ENCODE measurements around the gene INSIG2.

Gene INSIG2

DNA sequence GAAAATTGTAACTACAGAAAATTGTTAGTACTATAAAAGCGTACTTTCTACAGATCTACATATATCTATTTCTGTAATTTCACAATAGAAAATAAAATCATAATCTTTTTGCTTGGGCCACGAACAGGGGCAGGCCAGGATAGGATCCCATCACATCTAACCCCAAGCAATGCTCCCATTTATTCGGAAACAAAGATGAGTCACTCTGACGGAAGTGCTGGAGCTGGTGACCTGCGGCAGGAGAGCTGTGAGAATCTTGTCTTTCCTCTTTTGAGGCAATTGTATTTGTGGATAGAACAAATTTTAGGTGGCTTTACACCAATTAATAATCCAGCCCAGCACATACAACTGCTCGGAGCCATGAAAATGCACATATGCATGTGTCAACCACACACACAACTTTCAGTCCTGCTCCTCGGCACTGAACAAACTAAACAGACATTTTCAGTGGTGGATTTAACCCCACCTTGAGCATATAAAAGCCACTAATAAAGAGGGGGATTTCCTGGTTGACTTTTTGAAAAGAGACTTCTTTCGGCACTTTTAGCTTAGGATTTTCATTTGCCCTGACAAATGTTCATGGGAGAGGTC, 22.3 kb upstream of the INSIG2 start:
- Histone ChIP-seq H3K4me3 (ENCODE audit: low read depth in 1 of 2, low read length in 1 of 2) (no peak overlapping the region), H3K27me3 (peaks cover 14% of the 10 kb centered on the region), H3K9me3 (no peaks in the 10 kb centered on the region), H3K4me1 (ENCODE audit: control insufficient read depth in 1 of 2, insufficient read depth in 1 of 2, low read depth in 1 of 2, low read length in 1 of 2) (peaks cover 8 to 9% of the 10 kb centered on the region in 2 experiments), H3K27ac (no peak overlapping the region), H3K36me3 (no peaks in the 10 kb centered on the region)
- TF ChIP-seq CTCF (IDR thresholded peaks at IDR 0.05), result no peak

GRCh38 chr2:118077636-118078247, 10.5 kb upstream of the INSIG2 start:
- peaks cover 68% of the 10 kb centered on the region for H3K27me3 ChIP-seq
- no peaks in the 10 kb centered on the region for H3K4me1 ChIP-seq (ENCODE audit: control insufficient read depth in 1 of 2, insufficient read depth in 1 of 2, low read depth in 1 of 2, low read length in 1 of 2)
- no peak overlapping the region for H3K27ac ChIP-seq
- TF ChIP-seq CTCF (IDR thresholded peaks at IDR 0.05), result no peak
- H3K36me3 ChIP-seq, result no peaks in the 10 kb centered on the region
- H3K4me3 ChIP-seq (ENCODE audit: low read depth in 1 of 2, low read length in 1 of 2), result no peak overlapping the region
- H3K9me3 ChIP-seq, result no peaks in the 10 kb centered on the region

- Histone ChIP-seq H3K9me3 (no peaks in the 10 kb centered on the region), H3K4me3 (ENCODE audit: low read depth in 1 of 2, low read length in 1 of 2) (no peak overlapping the region), H3K27me3 (peaks cover 72% of the 10 kb centered on the region), H3K36me3 (no peaks in the 10 kb centered on the region), H3K4me1 (ENCODE audit: control insufficient read depth in 1 of 2, insufficient read depth in 1 of 2, low read depth in 1 of 2, low read length in 1 of 2) (no peaks in the 10 kb centered on the region), H3K27ac (no peak overlapping the region)
- no peak for TF ChIP-seq CTCF (IDR thresholded peaks at IDR 0.05)
Measured at GRCh38 chr2:118078734-118079133, 9.5 kb upstream of the INSIG2 start.

DNA sequence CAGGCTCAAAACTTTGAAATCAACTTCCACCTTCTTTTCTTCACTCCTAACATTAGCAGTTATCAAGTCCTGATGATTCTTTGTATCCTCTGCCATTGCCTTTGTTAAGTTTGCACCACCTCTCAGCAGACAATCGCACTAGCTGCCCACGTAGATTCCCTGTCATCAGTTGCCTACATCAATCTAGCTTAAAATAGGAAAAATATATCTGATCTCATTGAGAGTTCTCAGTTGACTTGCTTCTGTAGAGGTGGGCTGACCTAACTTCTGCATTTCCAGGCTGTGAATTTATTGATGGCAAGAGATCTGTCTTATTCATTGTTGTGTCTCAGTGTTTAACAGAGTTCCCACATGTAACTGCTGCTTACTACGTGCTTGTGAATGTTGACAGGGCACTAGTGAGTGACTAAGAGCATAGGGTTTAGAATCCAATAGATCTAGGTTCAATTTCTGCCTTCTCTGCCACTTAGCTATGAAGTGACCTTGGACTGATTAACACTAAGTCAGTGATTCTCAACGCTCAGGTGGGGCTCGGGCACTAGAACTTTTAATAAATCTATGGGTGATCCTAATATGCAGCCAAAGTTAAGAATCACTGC, 3.7 kb upstream of the INSIG2 start:
- no peak for TF ChIP-seq CTCF (IDR thresholded peaks at IDR 0.05)
- Histone ChIP-seq H3K4me3 (ENCODE audit: low read depth in 1 of 2, low read length in 1 of 2) (no peak overlapping the region), H3K36me3 (no peaks in the 10 kb centered on the region), H3K4me1 (ENCODE audit: control insufficient read depth in 1 of 2, insufficient read depth in 1 of 2, low read depth in 1 of 2, low read length in 1 of 2) (peaks cover 9 to 16% of the 10 kb centered on the region in 2 experiments), H3K27ac (no peak overlapping the region), H3K9me3 (no peaks in the 10 kb centered on the region), H3K27me3 (peaks cover 62% of the 10 kb centered on the region)

GRCh38 chr2:118085173-118086023, 2.9 kb upstream of the INSIG2 start:
- peaks cover 55% of the 10 kb centered on the region for H3K27me3 ChIP-seq
- no peak overlapping the region for H3K27ac ChIP-seq
- H3K36me3 ChIP-seq, result no peaks in the 10 kb centered on the region
- TF ChIP-seq CTCF (IDR thresholded peaks at IDR 0.05), result no peak
- peaks cover 17 to 24% of the 10 kb centered on the region in 2 experiments for H3K4me1 ChIP-seq (ENCODE audit: control insufficient read depth in 1 of 2, insufficient read depth in 1 of 2, low read depth in 1 of 2, low read length in 1 of 2)
- no peaks in the 10 kb centered on the region for H3K9me3 ChIP-seq
- no peak overlapping the region for H3K4me3 ChIP-seq (ENCODE audit: low read depth in 1 of 2, low read length in 1 of 2)

Data from neutrophil (primary cell).